H1 (cell line): ENCODE results near the gene SMIM5. TPM values are rescaled to one million over a fixed set of nuclear protein-coding genes. Genes with fewer than 3 reads are reported as not detected.

Experiments used
- CTCF ChIA-PET: fragments of 300-600 bp; sonication (Branson Sonifier 250); formaldehyde crosslinking; loops from one replicate; lab custom pipeline; 2021; ENCODE audit not compliant: partially characterized antibody; lab: Charles Lee
- POLR2A ChIA-PET: fragments of 300-600 bp; sonication (Branson Sonifier 250); formaldehyde crosslinking; loops from one replicate; lab custom pipeline; 2021; ENCODE audit warnings: inconsistent platforms; ENCODE audit not compliant: partially characterized antibody; lab: Charles Lee
- DNase-seq, 2 experiments: peaks; one replicate each; pipeline versions ENCODE4 v3.0.0 to v3.0.0-alpha.2; 2010 to 2022; ENCODE audit warnings: low spot score in 2 of 2, low read depth in 1 of 2, mixed read lengths in 1 of 2
- FAIRE-seq: peaks from 2 replicates; lab custom pipeline; 2011; peaks lifted over from hg19 to GRCh38; lab: Jason Lieb, UNC
- H2AFZ ChIP-seq: 2 replicates; pipeline ENCODE4 v1.8.1; 2012; ENCODE audit warnings: low read length, inconsistent platforms
- H2AK5ac ChIP-seq: 2 replicates; pipeline ENCODE4 v1.6.1; 2013; ENCODE audit warnings: low read depth, low read length
- H2BK120ac ChIP-seq: replicated peaks from 2 replicates; pipeline ENCODE3; 2013; ENCODE audit warnings: low read depth, low read length, inconsistent platforms
- H2BK12ac ChIP-seq: 2 replicates; pipeline ENCODE4 v1.6.1; 2013; ENCODE audit warnings: low read depth, low read length
- H2BK15ac ChIP-seq: 2 replicates; pipeline ENCODE4 v1.6.1; 2013; ENCODE audit warnings: low read length
- H2BK20ac ChIP-seq: 2 replicates; pipeline ENCODE4 v1.6.1; 2013; ENCODE audit warnings: low read length
- H2BK5ac ChIP-seq: 2 replicates; pipeline ENCODE4 v1.6.1; 2013; ENCODE audit warnings: low read depth, low read length
- H3K14ac ChIP-seq: 2 replicates; pipeline ENCODE4 v1.6.1; 2013; ENCODE audit warnings: inconsistent platforms; ENCODE audit not compliant: insufficient read length
- H3K18ac ChIP-seq: 2 replicates; pipeline ENCODE4 v1.6.1; 2013; ENCODE audit warnings: low read length; ENCODE audit errors: extremely low read depth
- H3K23ac ChIP-seq: 2 replicates; pipeline ENCODE4 v1.6.1; 2013; ENCODE audit warnings: inconsistent platforms; ENCODE audit not compliant: insufficient read length
- H3K23me2 ChIP-seq: 2 replicates; pipeline ENCODE4 v1.6.1; 2013; ENCODE audit warnings: low read depth, low read length
- H3K27ac ChIP-seq: 2 replicates; pipeline ENCODE4 v1.6.1; 2011; ENCODE audit warnings: low read depth, low read length, inconsistent platforms
- H3K27me3 ChIP-seq, 4 experiments: replicated peaks in 1 of 4; 1 replicate in 1 of 4; 2 replicates in 3 of 4; pipeline versions ENCODE4 v1.6.1 to v1.8.1; 2011 to 2013; ENCODE audit warnings: low read length in 3 of 4, mild to moderate bottlenecking in 3 of 4, inconsistent platforms in 2 of 4, mixed read lengths in 2 of 4, moderate library complexity in 1 of 4; ENCODE audit not compliant: control insufficient read depth in 3 of 4, insufficient read depth in 3 of 4; ENCODE audit errors: extremely low read depth in 1 of 4
- H3K36me3 ChIP-seq, 4 experiments: 2 replicates each; pipeline versions ENCODE4 v1.6.1 to v1.8.1; 2011 to 2013; ENCODE audit warnings: mild to moderate bottlenecking in 4 of 4, low read length in 3 of 4, moderate library complexity in 2 of 4, control low read depth in 1 of 4, inconsistent platforms in 1 of 4; ENCODE audit not compliant: insufficient read depth in 4 of 4, control insufficient read depth in 2 of 4
- H3K4ac ChIP-seq: replicated peaks from 2 replicates; pipeline ENCODE3; 2013; ENCODE audit warnings: low read length, low read depth, mixed read lengths, inconsistent platforms; ENCODE audit not compliant: insufficient read length
- H3K4me1 ChIP-seq, 4 experiments: replicated peaks in 1 of 4; 1 replicate in 1 of 4; 2 replicates in 3 of 4; pipeline versions ENCODE4 v1.6.1 to v1.8.1; 2011 to 2013; ENCODE audit warnings: low read length in 3 of 4, inconsistent platforms in 2 of 4, mixed read lengths in 1 of 4; ENCODE audit not compliant: insufficient read depth in 4 of 4, control insufficient read depth in 3 of 4
- H3K4me2 ChIP-seq, 2 experiments: 2 replicates each; pipeline versions ENCODE4 v1.6.1 to v1.8.1; 2011 to 2013; ENCODE audit warnings: low read depth in 2 of 2, low read length in 2 of 2, control low read depth in 1 of 2, inconsistent platforms in 1 of 2, mild to moderate bottlenecking in 1 of 2; ENCODE audit not compliant: insufficient read depth in 1 of 2
- H3K4me3 ChIP-seq, 4 experiments: fragments of 200-600, 300-600 bp in 1 of 4; sonication (generic), shearing (Covaris generic), sonication (Bioruptor Twin) in 1 of 4; 2 replicates each; pipeline versions ENCODE4 v1.5.1 to v1.8.1; 2011 to 2016; ENCODE audit warnings: low read length in 4 of 4, low read depth in 3 of 4, control low read depth in 2 of 4, inconsistent platforms in 2 of 4, mild to moderate bottlenecking in 2 of 4, mixed read lengths in 1 of 4, moderate library complexity in 1 of 4; ENCODE audit not compliant: insufficient read depth in 2 of 4; ENCODE audit errors: extremely low read depth in 1 of 4
- H3K56ac ChIP-seq: replicated peaks from 2 replicates; pipeline ENCODE3; 2013; ENCODE audit warnings: low read depth, mild to moderate bottlenecking, mixed read lengths, low read length, inconsistent platforms; ENCODE audit not compliant: insufficient read length
- H3K79me1 ChIP-seq: 2 replicates; pipeline ENCODE4 v1.6.1; 2013; ENCODE audit warnings: low read depth, low read length, control low read depth
- H3K79me2 ChIP-seq, 2 experiments: 2 replicates each; pipeline versions ENCODE4 v1.6.1 to v1.8.1; 2012 to 2013; ENCODE audit warnings: low read length in 2 of 2, mild to moderate bottlenecking in 2 of 2, inconsistent platforms in 1 of 2; ENCODE audit not compliant: insufficient read depth in 2 of 2, control insufficient read depth in 1 of 2
- H3K9ac ChIP-seq, 4 experiments: replicated peaks in 1 of 4; 1 replicate in 1 of 4; 2 replicates in 3 of 4; pipeline versions ENCODE4 v1.6.1 to v1.8.1; 2011 to 2013; ENCODE audit warnings: low read depth in 3 of 4, low read length in 3 of 4, control low read depth in 2 of 4, mild to moderate bottlenecking in 2 of 4, moderate library complexity in 2 of 4, inconsistent platforms in 1 of 4; ENCODE audit errors: extremely low read depth in 1 of 4
- H3K9me3 ChIP-seq, 2 experiments: 2 replicates each; pipeline versions ENCODE4 v1.6.1 to v1.8.1; 2012 to 2013; ENCODE audit warnings: mild to moderate bottlenecking in 2 of 2, moderate library complexity in 2 of 2, control low read depth in 1 of 2, inconsistent platforms in 1 of 2, low read depth in 1 of 2, low read length in 1 of 2, mixed read lengths in 1 of 2; ENCODE audit not compliant: insufficient read depth in 2 of 2
- H4K20me1 ChIP-seq, 2 experiments: replicated peaks in 1 of 2; 2 replicates each; pipeline versions ENCODE3 to v1.8.1; 2011 to 2013; ENCODE audit warnings: inconsistent platforms in 2 of 2, low read length in 2 of 2, mild to moderate bottlenecking in 1 of 2; ENCODE audit not compliant: insufficient read depth in 2 of 2, control insufficient read depth in 1 of 2
- H4K5ac ChIP-seq: 2 replicates; pipeline ENCODE4 v1.6.1; 2013; ENCODE audit warnings: low read length, low read depth, mixed read lengths, inconsistent platforms; ENCODE audit not compliant: insufficient read length
- H4K8ac ChIP-seq: 2 replicates; pipeline ENCODE4 v1.8.0; 2013; ENCODE audit warnings: mild to moderate bottlenecking, moderate library complexity, low read length, inconsistent platforms; ENCODE audit not compliant: insufficient read depth; ENCODE audit errors: extremely low read depth
- H4K91ac ChIP-seq: replicated peaks from 2 replicates; pipeline ENCODE3; 2013; ENCODE audit warnings: low read length, mixed read lengths, inconsistent platforms; ENCODE audit not compliant: insufficient read length
- BACH1 ChIP-seq: IDR thresholded peaks from 2 replicates; pipeline ENCODE4 v1.6.1; 2012; ENCODE audit warnings: low read length, improper control_type of control experiment
- BRCA1 ChIP-seq: IDR thresholded peaks from 2 replicates; pipeline ENCODE4 v1.6.1; 2012; ENCODE audit warnings: low read depth, low read length, improper control_type of control experiment
- CBX8 ChIP-seq: fragments of 300-800, 300-1000 bp; sonication (generic); IDR thresholded peaks from 2 replicates; pipeline ENCODE4 v1.7.1; 2016; ENCODE audit warnings: low read depth, low read length, borderline replicate concordance
- CEBPB ChIP-seq: IDR thresholded peaks from 2 replicates; pipeline ENCODE4 v1.6.1; 2012; ENCODE audit warnings: low read depth, low read length
- CHD1 ChIP-seq: IDR thresholded peaks from 2 replicates; pipeline ENCODE4 v1.6.1; 2012; ENCODE audit warnings: low read depth, low read length, improper control_type of control experiment
- JUN ChIP-seq: IDR thresholded peaks from 2 replicates; pipeline ENCODE4 v1.6.1; 2011; ENCODE audit warnings: low read depth, mild to moderate bottlenecking, improper control_type of control experiment, low read length
- JUND ChIP-seq: IDR thresholded peaks from 2 replicates; pipeline ENCODE4 v1.6.1; 2011; ENCODE audit warnings: mild to moderate bottlenecking, improper control_type of control experiment, low read length
- KDM1A ChIP-seq: fragments of 200-600, 300-600 bp; sonication (generic); IDR thresholded peaks from 2 replicates; pipeline ENCODE4 v1.7.1; 2016; ENCODE audit warnings: mild to moderate bottlenecking, low read length, borderline replicate concordance
- MAFK ChIP-seq: IDR thresholded peaks from 2 replicates; pipeline ENCODE4 v1.6.1; 2012; ENCODE audit warnings: low read depth, mild to moderate bottlenecking, improper control_type of control experiment, low read length
- RNF2 ChIP-seq: fragments of 200-900, 300-1000 bp; sonication (generic); IDR thresholded peaks from 2 replicates; pipeline ENCODE4 v1.7.1; 2016; ENCODE audit warnings: borderline replicate concordance, low read depth, mild to moderate bottlenecking, antibody characterized with exemption, low read length; ENCODE audit not compliant: poor library complexity, severe bottlenecking; ENCODE audit errors: missing control alignments
- SP2 ChIP-seq: IDR thresholded peaks from 2 replicates; pipeline ENCODE4 v1.6.1; 2012; ENCODE audit warnings: mild to moderate bottlenecking, low read length, inconsistent platforms
- TBP ChIP-seq: IDR thresholded peaks from 2 replicates; pipeline ENCODE4 v1.6.1; 2011; ENCODE audit warnings: low read depth, low read length, improper control_type of control experiment
- ZNF274 ChIP-seq: IDR thresholded peaks from 2 replicates; pipeline ENCODE4 v1.7.0; 2012; ENCODE audit warnings: low read length, borderline replicate concordance; ENCODE audit errors: extremely low read depth
- WGBS, 2 experiments: shearing (Covaris generic) in 1 of 2; methylation state at CpG; one replicate each; pipeline versions ENCODE4 v1.1.6 to v1.1.7; 2013 to 2015; ENCODE audit warnings: low lambda C conversion rate in 2 of 2, mixed read lengths in 2 of 2, inconsistent platforms in 1 of 2, low coverage in 1 of 2, missing lambda C conversion rate in 1 of 2; ENCODE audit not compliant: insufficient replicate concordance in 2 of 2, insufficient coverage in 1 of 2, insufficient read length in 1 of 2; ENCODE audit errors: extremely low coverage in 1 of 2, missing lambda C conversion rate in 1 of 2; 5-methylcytosine and 5-hydroxymethylcytosine counted together
- polyA plus RNA-seq, 7 experiments: library from polyadenylated mRNA; depleted of rRNA in 3 of 7; stranded (reverse) in 5 of 7; unstranded in 2 of 7; fragments of >200 nt in 5 of 7; fragments of 200-250 nt in 2 of 7; gene quantifications; 1 replicate in 5 of 7; 2 replicates in 1 of 7; 4 replicates in 1 of 7; pipeline versions ENCODE4 v1.2.1 to v1.2.3, GENCODE V29; 2011 to 2013; ENCODE audit warnings: missing spikeins in 2 of 7, mixed read lengths in 2 of 7
- total RNA-seq: library from RNA; stranded (reverse); fragmentation: NEBNext Ultra II Directional; extraction: Animal tissue kit (Norgen Biotek cat#: 25700); gene quantifications from 2 replicates; pipeline ENCODE4 v1.2.1, GENCODE V29; 2021
- TF ChIP-seq, protein P1 (sequence below): IDR thresholded peaks from 2 replicates; pipeline ENCODE4 v1.6.1; 2012; ENCODE audit warnings: inconsistent platforms

The SMIM5 gene
- total and polyA plus RNA-seq, 2 of the 8 experiments (the other 6 are each of a cell fraction or from before 2014, with no cell fraction given) = not detected

DNA sequence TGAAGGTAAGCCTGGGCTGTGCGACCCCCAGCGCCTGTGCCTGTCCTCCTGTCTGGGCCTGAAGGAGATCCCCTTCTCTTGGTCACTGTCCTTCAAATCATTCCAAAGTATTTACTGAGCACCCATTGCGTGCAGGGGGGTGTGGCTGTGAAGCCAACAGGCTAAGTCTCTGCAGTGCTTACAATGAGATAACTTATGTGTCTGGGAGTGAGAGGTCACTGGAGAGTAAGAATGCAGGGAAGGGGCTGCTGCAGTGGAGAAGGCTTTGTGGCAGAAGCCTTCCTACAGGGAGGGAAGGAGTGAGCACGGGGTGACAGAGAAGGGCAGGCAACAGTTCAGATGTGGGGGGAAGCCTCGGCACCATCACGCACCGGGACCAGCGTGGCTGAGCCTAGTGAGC is 11.2 kb upstream of the SMIM5 start:
- Histone ChIP-seq H2AFZ (no peak overlapping the region), H3K4me1 (peaks cover 0 to 4% (median 1%) of the 10 kb centered on the region in 4 experiments; a peak in 4 of 7 replicates), H2BK120ac (no peak overlapping the region), H3K79me2 (no peaks in the 10 kb centered on the region), H4K5ac (no peak overlapping the region), H2AK5ac (no peak overlapping the region), H3K4ac (no peak overlapping the region), H3K4me2 (no peak overlapping the region), H3K27ac (no peak overlapping the region), H3K14ac (no peak overlapping the region), H3K27me3 (no peaks in the 10 kb centered on the region; a peak in 2 of 7 replicates), H4K20me1 (peaks cover 0 to 1% of the 10 kb centered on the region in 2 experiments), H3K36me3 (no peaks in the 10 kb centered on the region), H4K8ac (no peak overlapping the region), H3K18ac (no peak overlapping the region), H3K9me3 (no peaks in the 10 kb centered on the region), H3K79me1 (no peaks in the 10 kb centered on the region), H3K4me3 (no peak overlapping the region), H2BK12ac (no peak overlapping the region), H3K23me2 (no peaks in the 10 kb centered on the region), H4K91ac (no peak overlapping the region), H2BK15ac (no peak overlapping the region), H2BK5ac (no peak overlapping the region), H3K56ac (no peak overlapping the region), H3K9ac (no peak overlapping the region), H2BK20ac (no peak overlapping the region), H3K23ac (no peak overlapping the region)
- DNase-seq (no peak), FAIRE-seq (no peak)
- WGBS, 2 experiments = 84% methylated on average over 8 of the region's 8 CpGs; no CpG with 5 or more reads in 1 of the 2 experiments
- ChIA-PET CTCF (interaction anchor here (1.2 to 59.2 kb wide), 7 partner anchors 3 to 131 kb away, joined by 3 to 2200 read pairs (median 49); partner anchors contain the start of genes RECQL5, SAP30BP and SMIM5), POLR2A (interaction anchor here (0.8 to 1.6 kb wide), 4 partner anchors 13 to 158 kb away, joined by 3 to 5 read pairs (median 5); a partner anchor contains a TSS)
- no peak for TF ChIP-seq BACH1
- TF ChIP-seq MAFK = no peak
- TF ChIP-seq, protein P1, sequence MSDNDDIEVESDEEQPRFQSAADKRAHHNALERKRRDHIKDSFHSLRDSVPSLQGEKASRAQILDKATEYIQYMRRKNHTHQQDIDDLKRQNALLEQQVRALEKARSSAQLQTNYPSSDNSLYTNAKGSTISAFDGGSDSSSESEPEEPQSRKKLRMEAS = no peak
- no peak for TF ChIP-seq SP2
- TF ChIP-seq JUND = no peak
- no peak for TF ChIP-seq CHD1
- no peak for TF ChIP-seq KDM1A
- TF ChIP-seq CBX8 = no peak
- TF ChIP-seq TBP = no peak
- TF ChIP-seq RNF2 = no peak
- no peak for TF ChIP-seq CEBPB
- TF ChIP-seq JUN = no peak
- no peak for TF ChIP-seq ZNF274
- TF ChIP-seq BRCA1 = no peak
